CD14-positive monocyte (primary cell): ENCODE data around the gene KCNJ4. TPM values are rescaled to one million over a fixed set of nuclear protein-coding genes. Genes with fewer than 3 reads are reported as not detected.

Source experiments
- DNase-seq, 3 donors: peaks; one replicate each; pipeline ENCODE4 v3.0.0-alpha.2; 2011 to 2022
- H2AFZ ChIP-seq: 2 replicates; pipeline ENCODE4 v1.6.0; 2012; ENCODE audit warnings: mild to moderate bottlenecking, low read depth, low read length, inconsistent platforms; ENCODE audit not compliant: insufficient read depth, poor library complexity, severe bottlenecking
- H3K27ac ChIP-seq, 2 donors: 1 replicate in 1 of 2; 2 replicates in 1 of 2; pipeline ENCODE4 v1.5.1; 2012 to 2013; ENCODE audit warnings: low read length in 2 of 2, control low read depth in 1 of 2, inconsistent platforms in 1 of 2, low read depth in 1 of 2, mild to moderate bottlenecking in 1 of 2
- H3K27me3 ChIP-seq, 2 donors: one replicate each; pipeline versions ENCODE4 v1.6.0 to v1.6.1; 2011 to 2013; ENCODE audit warnings: low read length in 2 of 2; ENCODE audit not compliant: control insufficient read depth in 2 of 2, insufficient read depth in 2 of 2
- H3K36me3 ChIP-seq, 2 donors: replicated peaks in 1 of 2; 1 replicate in 1 of 2; 2 replicates in 1 of 2; pipeline versions ENCODE4 v1.5.1 to v1.6.1; 2012 to 2013; ENCODE audit warnings: low read length in 2 of 2, control low read depth in 1 of 2, inconsistent platforms in 1 of 2, mild to moderate bottlenecking in 1 of 2; ENCODE audit not compliant: insufficient read depth in 2 of 2, control insufficient read depth in 1 of 2
- H3K4me1 ChIP-seq, 2 donors: 1 replicate in 1 of 2; 2 replicates in 1 of 2; pipeline versions ENCODE4 v1.5.1 to v1.6.1; 2012 to 2013; ENCODE audit warnings: low read length in 2 of 2, control low read depth in 1 of 2, inconsistent platforms in 1 of 2, mild to moderate bottlenecking in 1 of 2, moderate library complexity in 1 of 2; ENCODE audit not compliant: insufficient read depth in 2 of 2, control insufficient read depth in 1 of 2
- H3K4me2 ChIP-seq: replicated peaks from 2 replicates; pipeline ENCODE3; 2012; ENCODE audit warnings: low read length, moderate library complexity, mild to moderate bottlenecking; ENCODE audit not compliant: poor library complexity, severe bottlenecking; ENCODE audit errors: extremely low read depth
- H3K4me3 ChIP-seq, 3 experiments: fragments of 200-600 bp in 1 of 3; sonication (generic) in 1 of 3; replicated peaks in 1 of 3; 1 replicate in 2 of 3; 2 replicates in 1 of 3; pipeline ENCODE4 v1.5.1; 2011 to 2013; ENCODE audit warnings: low read length in 3 of 3, mild to moderate bottlenecking in 3 of 3, control low read depth in 2 of 3, low read depth in 2 of 3, inconsistent platforms in 1 of 3, moderate library complexity in 1 of 3
- H3K79me2 ChIP-seq: 2 replicates; pipeline ENCODE4 v1.6.0; 2012; ENCODE audit warnings: mild to moderate bottlenecking, control low read depth, inconsistent platforms, low read length, moderate library complexity; ENCODE audit not compliant: insufficient read depth
- H3K9ac ChIP-seq: 2 replicates; pipeline ENCODE4 v1.6.0; 2017; ENCODE audit warnings: low read length, mild to moderate bottlenecking; ENCODE audit not compliant: insufficient read depth, poor library complexity, severe bottlenecking
- H3K9me3 ChIP-seq, 2 donors: replicated peaks in 1 of 2; 1 replicate in 1 of 2; 2 replicates in 1 of 2; pipeline versions ENCODE4 v1.5.1 to v1.6.1; 2012 to 2013; ENCODE audit warnings: low read length in 2 of 2, control low read depth in 1 of 2; ENCODE audit not compliant: control insufficient read depth in 1 of 2, insufficient read depth in 1 of 2
- H4K20me1 ChIP-seq: 2 replicates; pipeline ENCODE4 v1.6.0; 2012; ENCODE audit warnings: mild to moderate bottlenecking, low read length, control low read depth, moderate library complexity; ENCODE audit not compliant: insufficient read depth
- H3K27ac Mint-ChIP-seq, 7 donors: one replicate each; pipeline ENCODE4 v1.8.0; 2020; ENCODE audit warnings: mild to moderate bottlenecking in 7 of 7, mixed read lengths in 7 of 7, moderate library complexity in 6 of 7, inconsistent platforms in 2 of 7
- H3K27me3 Mint-ChIP-seq, 3 donors: one replicate each; pipeline ENCODE4 v1.8.0; 2021 to 2022; ENCODE audit warnings: low read depth in 3 of 3, mild to moderate bottlenecking in 3 of 3, mixed read lengths in 3 of 3, moderate library complexity in 3 of 3, inconsistent platforms in 1 of 3
- H3K36me3 Mint-ChIP-seq, 2 donors: one replicate each; pipeline ENCODE4 v1.8.0; 2020; ENCODE audit warnings: mixed read lengths in 2 of 2, inconsistent platforms in 1 of 2, mild to moderate bottlenecking in 1 of 2
- H3K4me1 Mint-ChIP-seq: one replicate; pipeline ENCODE4 v1.8.0; 2020; ENCODE audit warnings: mild to moderate bottlenecking, mixed read lengths
- H3K4me3 Mint-ChIP-seq, 2 donors: one replicate each; pipeline ENCODE4 v1.8.0; 2020; ENCODE audit warnings: mild to moderate bottlenecking in 2 of 2, mixed read lengths in 2 of 2, moderate library complexity in 1 of 2
- H3K9me3 Mint-ChIP-seq, 7 donors: one replicate each; pipeline ENCODE4 v1.8.0; 2020 to 2022; ENCODE audit warnings: mixed read lengths in 7 of 7, mild to moderate bottlenecking in 6 of 7, moderate library complexity in 6 of 7, inconsistent platforms in 2 of 7
- WGBS: methylation state at CpG from one replicate; pipeline ENCODE4 v1.1.5; 2013; ENCODE audit warnings: missing lambda C conversion rate; ENCODE audit not compliant: insufficient coverage; 5-methylcytosine and 5-hydroxymethylcytosine counted together
- intact Hi-C, 2 donors: fragments of 100-400 bp; cut with micrococcal nuclease; formaldehyde crosslinking; loops; one replicate each; pipeline versions ENCODE4 v1.15.0 to v1.15.1; 2023
- polyA plus RNA-seq, 3 donors: library from polyadenylated mRNA; depleted of rRNA in 1 of 3; unstranded in 2 of 3; stranded (reverse) in 1 of 3; fragments of 300-500 nt in 2 of 3; fragments of >200 nt in 1 of 3; fragmentation: Illumina TruSeq in 2 of 3; gene quantifications; 1 replicate in 2 of 3; 2 replicates in 1 of 3; pipeline ENCODE4 v1.2.3, GENCODE V29; 2012 to 2021
- TF ChIP-seq, protein P1 (sequence below): fragments of 200-600 bp; IDR thresholded peaks from one replicate; pipeline ENCODE4 v1.8.0; 2022; ENCODE audit warnings: antibody characterized with exemption, mild to moderate bottlenecking

Gene KCNJ4
- polyA plus RNA-seq, 3 donors, result not detected

DNA sequence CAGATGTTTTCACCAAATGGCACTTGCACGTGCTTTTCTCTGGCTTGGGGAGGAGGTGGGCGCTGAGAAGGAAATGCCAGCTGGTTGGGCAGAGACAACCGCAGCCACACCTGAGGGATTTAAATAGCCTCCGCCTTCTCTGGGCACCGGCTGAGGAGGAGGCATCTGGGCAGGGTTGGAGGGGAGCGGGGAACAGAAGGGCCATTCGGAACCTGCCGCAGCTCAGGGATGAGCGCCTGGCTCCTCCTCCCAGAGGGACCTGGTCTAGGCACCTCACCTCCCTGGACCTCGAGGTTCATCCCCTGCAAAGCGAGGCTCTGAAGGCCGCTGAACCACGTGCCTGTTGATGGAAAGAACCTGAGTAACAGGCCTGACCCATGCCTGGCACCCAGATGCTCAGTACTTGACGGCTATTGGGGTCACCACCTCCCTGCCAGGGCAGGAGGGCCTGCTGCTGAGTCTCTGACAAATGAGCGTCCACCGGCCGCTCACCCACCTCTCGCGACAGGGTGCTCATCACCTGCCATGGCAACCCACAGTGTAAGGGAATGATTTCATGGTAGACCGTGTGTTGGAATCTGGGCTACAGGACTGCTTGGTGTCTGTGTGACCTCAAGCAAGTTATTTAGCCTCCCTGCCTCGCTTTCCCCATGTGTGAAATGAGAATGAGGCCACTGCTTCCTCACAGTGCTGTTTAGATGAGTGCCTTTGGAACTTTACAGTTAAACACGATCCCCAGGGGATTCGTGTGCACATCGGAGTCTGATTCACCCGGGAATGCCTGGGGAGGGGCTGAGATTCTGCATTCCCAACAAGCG is 10.9 kb upstream of the KCNJ4 start:
- no peak for DNase-seq
- H3K4me1 Mint-ChIP-seq, result peaks cover 20% of the 10 kb centered on the region
- no peak overlapping the region for H3K4me2 ChIP-seq
- TF ChIP-seq, protein P1, sequence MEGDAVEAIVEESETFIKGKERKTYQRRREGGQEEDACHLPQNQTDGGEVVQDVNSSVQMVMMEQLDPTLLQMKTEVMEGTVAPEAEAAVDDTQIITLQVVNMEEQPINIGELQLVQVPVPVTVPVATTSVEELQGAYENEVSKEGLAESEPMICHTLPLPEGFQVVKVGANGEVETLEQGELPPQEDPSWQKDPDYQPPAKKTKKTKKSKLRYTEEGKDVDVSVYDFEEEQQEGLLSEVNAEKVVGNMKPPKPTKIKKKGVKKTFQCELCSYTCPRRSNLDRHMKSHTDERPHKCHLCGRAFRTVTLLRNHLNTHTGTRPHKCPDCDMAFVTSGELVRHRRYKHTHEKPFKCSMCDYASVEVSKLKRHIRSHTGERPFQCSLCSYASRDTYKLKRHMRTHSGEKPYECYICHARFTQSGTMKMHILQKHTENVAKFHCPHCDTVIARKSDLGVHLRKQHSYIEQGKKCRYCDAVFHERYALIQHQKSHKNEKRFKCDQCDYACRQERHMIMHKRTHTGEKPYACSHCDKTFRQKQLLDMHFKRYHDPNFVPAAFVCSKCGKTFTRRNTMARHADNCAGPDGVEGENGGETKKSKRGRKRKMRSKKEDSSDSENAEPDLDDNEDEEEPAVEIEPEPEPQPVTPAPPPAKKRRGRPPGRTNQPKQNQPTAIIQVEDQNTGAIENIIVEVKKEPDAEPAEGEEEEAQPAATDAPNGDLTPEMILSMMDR, result no peak
- intact Hi-C loops, result no loop called here
- H3K4me3 Mint-ChIP-seq, result peak overlapping the region in 1 of 2 donors; percentile 79
- no peak overlapping the region for H3K27ac ChIP-seq
- peak overlapping the region in 1 of 7 donors; percentile 57 for H3K27ac Mint-ChIP-seq
- H3K79me2 ChIP-seq, result no peaks in the 10 kb centered on the region
- H3K36me3 ChIP-seq, result no peaks in the 10 kb centered on the region
- WGBS, result 78% methylated on average over 23 of the region's 26 CpGs
- H3K4me3 ChIP-seq, result no peak overlapping the region
- peaks cover 0 to 27% of the 10 kb centered on the region in 2 donors for H3K9me3 ChIP-seq
- H3K4me1 ChIP-seq, result peaks cover 13 to 22% of the 10 kb centered on the region in 2 donors
- H3K36me3 Mint-ChIP-seq, result peaks cover 0 to 9% of the 10 kb centered on the region in 2 donors
- no peak overlapping the region for H2AFZ ChIP-seq
- H3K9ac ChIP-seq, result no peak overlapping the region
- peaks cover 0 to 28% (median 8%) of the 10 kb centered on the region in 7 donors for H3K9me3 Mint-ChIP-seq
- no peaks in the 10 kb centered on the region for H4K20me1 ChIP-seq
- peaks cover 83 to 93% (median 88%) of the 10 kb centered on the region in 3 donors for H3K27me3 Mint-ChIP-seq
- H3K27me3 ChIP-seq, result peaks cover 46 to 79% of the 10 kb centered on the region in 2 donors

DNA sequence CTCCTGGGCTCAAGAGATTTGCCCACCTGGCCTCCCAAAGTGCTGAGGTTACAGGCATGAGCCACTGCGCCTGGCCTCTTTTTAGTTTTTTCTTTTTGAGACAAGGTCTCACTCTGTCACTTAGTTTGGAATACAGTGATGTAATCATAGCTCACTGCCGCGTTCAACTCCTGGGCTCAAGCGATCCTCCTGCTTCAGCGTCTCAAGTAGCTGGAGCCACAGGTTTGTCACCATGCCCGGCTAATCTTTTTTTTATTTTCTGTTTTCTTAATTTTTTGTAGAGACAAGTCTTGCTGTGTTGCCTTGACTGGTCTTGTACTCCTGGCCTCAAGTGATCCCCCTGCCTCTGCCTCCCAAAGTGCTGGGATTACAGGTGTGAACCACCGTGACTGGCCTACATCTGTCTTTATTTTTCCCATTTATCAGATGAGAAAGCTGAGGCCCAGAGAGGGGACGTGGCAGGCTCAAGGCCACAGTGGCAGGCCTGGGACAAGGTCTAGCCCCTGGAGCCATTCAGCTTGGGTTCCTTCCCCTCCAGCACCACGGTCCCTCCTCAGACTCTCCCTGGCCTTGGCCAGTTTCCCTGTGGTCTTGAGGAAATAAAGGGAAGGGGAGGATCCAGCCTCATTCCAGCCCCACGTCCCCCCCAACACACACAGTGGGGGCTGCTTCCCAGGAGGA is 10.1 kb upstream of the KCNJ4 start:
- H3K4me2 ChIP-seq, result no peak overlapping the region
- no peak overlapping the region for H3K4me3 ChIP-seq
- no peaks in the 10 kb centered on the region for H3K79me2 ChIP-seq
- no peaks in the 10 kb centered on the region for H3K36me3 ChIP-seq
- no peaks in the 10 kb centered on the region for H4K20me1 ChIP-seq
- H3K4me1 Mint-ChIP-seq, result peaks cover 20% of the 10 kb centered on the region
- H3K4me1 ChIP-seq, result peaks cover 13 to 22% of the 10 kb centered on the region in 2 donors
- H3K9me3 ChIP-seq, result peaks cover 0 to 34% of the 10 kb centered on the region in 2 donors
- peaks cover 0 to 9% of the 10 kb centered on the region in 2 donors for H3K36me3 Mint-ChIP-seq
- H3K27ac Mint-ChIP-seq, result peak overlapping the region in 1 of 7 donors; percentile 23
- TF ChIP-seq, protein P1, result no peak
- H3K27me3 ChIP-seq, result peaks cover 53 to 87% of the 10 kb centered on the region in 2 donors
- H3K27ac ChIP-seq, result no peak overlapping the region
- no peak overlapping the region for H2AFZ ChIP-seq
- no peak overlapping the region for H3K9ac ChIP-seq
- intact Hi-C loops, result no loop called here
- H3K27me3 Mint-ChIP-seq, result peaks cover 89 to 97% (median 89%) of the 10 kb centered on the region in 3 donors
- WGBS, result 90% methylated on average over 6 of the region's 10 CpGs
- peaks cover 0 to 29% (median 8%) of the 10 kb centered on the region in 7 donors for H3K9me3 Mint-ChIP-seq
- H3K4me3 Mint-ChIP-seq, result peak overlapping the region in 1 of 2 donors; percentile 75
- no peak for DNase-seq
